MCF 10A (cell line): Measurements from ENCODE around the gene PNLIPRP1. TPM values are rescaled to one million over a fixed set of nuclear protein-coding genes. Genes with fewer than 3 reads are reported as not detected.

Experiments
- BruUV-seq: library from RNA; stranded (reverse); fragments of 400-500 nt; replicated peaks from 2 replicates; lab custom pipeline; 2021; lab: Mats Ljungman, UMichigan
- CTCF ChIA-PET: fragments of 300-600 bp; sonication (Branson Sonifier 250); formaldehyde crosslinking; extraction: SDS; loops from one replicate; lab custom pipeline; 2021; ENCODE audit warnings: antibody characterized with exemption, inconsistent platforms; lab: Yijun Ruan, JAX
- POLR2A ChIA-PET: fragments of 300-600, 350-650 bp; sonication (Branson Sonifier 250); formaldehyde crosslinking; extraction: SDS; loops from one replicate; lab custom pipeline; 2020; ENCODE audit warnings: antibody characterized with exemption, inconsistent platforms; lab: Yijun Ruan, JAX
- DNase-seq: peaks from one replicate; pipeline ENCODE4 v3.0.0-alpha.2; 2018; ENCODE audit not compliant: unreplicated experiment
- H3K27ac Mint-ChIP-seq: one replicate; pipeline ENCODE4 v1.8.0; 2022; ENCODE audit warnings: mild to moderate bottlenecking, low read depth, mixed read lengths; ENCODE audit not compliant: unreplicated experiment
- H3K27me3 Mint-ChIP-seq: one replicate; pipeline ENCODE4 v1.8.0; 2022; ENCODE audit warnings: mixed read lengths; ENCODE audit not compliant: insufficient read depth, unreplicated experiment
- H3K36me3 Mint-ChIP-seq: one replicate; pipeline ENCODE4 v1.8.0; 2022; ENCODE audit warnings: mild to moderate bottlenecking, moderate library complexity, mixed read lengths; ENCODE audit not compliant: insufficient read depth, unreplicated experiment
- H3K4me1 Mint-ChIP-seq: one replicate; pipeline ENCODE4 v1.8.0; 2022; ENCODE audit warnings: mixed read lengths; ENCODE audit not compliant: insufficient read depth, unreplicated experiment
- H3K4me3 Mint-ChIP-seq: one replicate; pipeline ENCODE4 v1.8.0; 2022; ENCODE audit warnings: mild to moderate bottlenecking, moderate library complexity, mixed read lengths; ENCODE audit not compliant: unreplicated experiment
- H3K9me3 Mint-ChIP-seq: one replicate; pipeline ENCODE4 v1.8.0; 2022; ENCODE audit warnings: mixed read lengths; ENCODE audit not compliant: unreplicated experiment
- intact Hi-C: fragments of 100-400 bp; cut with micrococcal nuclease; formaldehyde crosslinking; loops from 2 replicates; pipeline ENCODE4 v1.14.1; 2022
- total RNA-seq: library from RNA; stranded (reverse); gene quantifications from 2 replicates; pipeline ENCODE4 v1.2.3, GENCODE V29; 2022
- TF ChIP-seq, protein P1 (sequence below): fragments of 200-600 bp; IDR thresholded peaks from one replicate; pipeline ENCODE4 v1.8.0; 2022; ENCODE audit warnings: antibody characterized with exemption, mild to moderate bottlenecking; ENCODE audit not compliant: unreplicated experiment

The PNLIPRP1 gene
- total RNA-seq, 1 experiment from 2014 or later, result not detected

DNA sequence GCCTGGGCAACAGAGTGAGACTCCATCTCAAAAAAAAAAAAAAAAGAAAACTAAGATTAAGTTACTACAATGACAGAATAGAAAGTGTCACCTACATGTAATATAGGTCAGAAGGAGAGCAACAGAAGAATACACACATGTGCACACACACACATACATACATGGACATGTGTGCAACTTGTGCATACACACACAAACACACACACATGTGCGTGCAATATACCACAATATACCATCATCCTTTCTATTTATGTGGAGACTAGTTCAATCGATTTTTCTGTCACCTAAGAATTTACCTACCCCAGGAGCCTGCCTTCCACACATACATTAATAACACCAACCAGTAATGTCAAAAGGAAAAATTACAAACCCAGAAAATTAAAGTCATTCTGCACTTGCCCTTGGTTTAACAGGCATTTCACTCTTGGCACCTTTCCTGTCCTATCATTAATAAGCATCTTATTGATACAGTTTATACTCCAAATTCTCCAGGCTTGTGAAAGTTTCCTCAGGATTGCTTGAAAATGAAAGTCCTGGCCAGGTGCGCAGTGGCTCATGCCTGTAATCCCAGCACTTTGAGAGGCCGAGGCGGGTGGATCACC is 2.5 kb downstream of the PNLIPRP1 start:
- H3K27me3 Mint-ChIP-seq, result peaks cover 12% of the 10 kb centered on the region
- no peak overlapping the region for H3K27ac Mint-ChIP-seq
- TF ChIP-seq, protein P1, sequence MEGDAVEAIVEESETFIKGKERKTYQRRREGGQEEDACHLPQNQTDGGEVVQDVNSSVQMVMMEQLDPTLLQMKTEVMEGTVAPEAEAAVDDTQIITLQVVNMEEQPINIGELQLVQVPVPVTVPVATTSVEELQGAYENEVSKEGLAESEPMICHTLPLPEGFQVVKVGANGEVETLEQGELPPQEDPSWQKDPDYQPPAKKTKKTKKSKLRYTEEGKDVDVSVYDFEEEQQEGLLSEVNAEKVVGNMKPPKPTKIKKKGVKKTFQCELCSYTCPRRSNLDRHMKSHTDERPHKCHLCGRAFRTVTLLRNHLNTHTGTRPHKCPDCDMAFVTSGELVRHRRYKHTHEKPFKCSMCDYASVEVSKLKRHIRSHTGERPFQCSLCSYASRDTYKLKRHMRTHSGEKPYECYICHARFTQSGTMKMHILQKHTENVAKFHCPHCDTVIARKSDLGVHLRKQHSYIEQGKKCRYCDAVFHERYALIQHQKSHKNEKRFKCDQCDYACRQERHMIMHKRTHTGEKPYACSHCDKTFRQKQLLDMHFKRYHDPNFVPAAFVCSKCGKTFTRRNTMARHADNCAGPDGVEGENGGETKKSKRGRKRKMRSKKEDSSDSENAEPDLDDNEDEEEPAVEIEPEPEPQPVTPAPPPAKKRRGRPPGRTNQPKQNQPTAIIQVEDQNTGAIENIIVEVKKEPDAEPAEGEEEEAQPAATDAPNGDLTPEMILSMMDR, result no peak
- no peaks in the 10 kb centered on the region for H3K9me3 Mint-ChIP-seq
- H3K36me3 Mint-ChIP-seq, result no peaks in the 10 kb centered on the region
- no TSS peak for BruUV-seq
- H3K4me3 Mint-ChIP-seq, result no peak overlapping the region
- CTCF ChIA-PET, result no interaction called here
- DNase-seq, result no peak
- POLR2A ChIA-PET, result no interaction called here
- intact Hi-C loops, result no loop called here
- H3K4me1 Mint-ChIP-seq, result no peaks in the 10 kb centered on the region

DNA sequence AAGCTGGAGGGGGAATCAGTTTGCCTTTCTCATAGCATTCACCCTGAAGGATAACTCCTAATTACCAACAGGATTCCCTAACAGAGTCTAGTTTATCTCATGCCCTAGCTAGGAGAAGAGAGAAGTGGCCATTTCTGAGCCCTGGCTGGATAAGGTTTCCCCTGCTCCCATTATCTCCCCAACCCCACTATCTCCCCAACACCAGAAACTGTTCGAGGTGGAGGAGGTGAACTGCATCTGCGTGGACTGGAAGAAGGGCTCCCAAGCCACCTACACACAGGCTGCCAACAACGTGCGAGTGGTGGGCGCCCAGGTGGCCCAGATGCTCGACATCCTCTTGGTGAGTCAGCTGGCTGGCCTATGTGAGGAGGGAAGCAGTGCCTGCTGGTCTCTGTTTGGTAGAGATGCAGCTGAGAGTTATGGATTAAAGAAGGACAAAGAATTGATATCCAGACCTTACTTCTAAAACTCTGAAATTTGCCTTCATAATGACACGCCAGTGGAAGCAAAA is 3.8 kb downstream of the PNLIPRP1 start:
- Mint-ChIP-seq H3K27me3 (peaks cover 18% of the 10 kb centered on the region), H3K36me3 (no peaks in the 10 kb centered on the region), H3K4me1 (no peaks in the 10 kb centered on the region), H3K27ac (no peak overlapping the region), H3K4me3 (no peak overlapping the region), H3K9me3 (no peaks in the 10 kb centered on the region)
- no peak for DNase-seq
- intact Hi-C loops, result no loop called here
- TF ChIP-seq, protein P1, result no peak
- BruUV-seq, result no TSS peak
- ChIA-PET POLR2A (no interaction called here), CTCF (interaction anchor here (0.6 to 1.9 kb wide), 4 partner anchors 12 to 1422 kb away, joined by 3 to 6 read pairs (median 3); no protein-coding TSS in a partner anchor)

DNA sequence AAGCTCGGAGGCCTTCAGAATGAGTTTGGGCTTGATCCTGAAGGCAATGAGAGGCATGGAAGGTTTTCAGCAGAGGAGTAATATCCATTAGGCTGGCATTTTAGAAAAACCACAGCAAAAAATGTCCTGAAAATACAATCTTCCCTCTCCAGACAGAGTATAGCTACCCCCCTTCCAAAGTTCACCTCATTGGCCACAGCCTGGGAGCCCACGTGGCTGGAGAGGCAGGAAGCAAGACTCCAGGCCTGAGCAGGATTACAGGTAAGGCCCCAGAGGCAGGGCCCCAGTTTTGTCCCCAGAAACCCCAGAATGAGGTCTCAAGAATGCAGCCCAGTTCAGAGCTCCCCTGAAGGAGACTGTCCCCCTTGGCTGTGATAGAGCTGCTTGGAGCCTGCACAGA is 5.3 kb downstream of the PNLIPRP1 start:
- ChIA-PET CTCF (interaction anchor here (1.0 to 1.9 kb wide), 3 partner anchors 13 to 86 kb away, joined by 3 to 6 read pairs (median 3); no protein-coding TSS in a partner anchor), POLR2A (no interaction called here)
- no peak for DNase-seq
- peaks cover 33% of the 10 kb centered on the region for H3K27me3 Mint-ChIP-seq
- intact Hi-C loops, result no loop called here
- TF ChIP-seq, protein P1, result no peak
- no peak overlapping the region for H3K27ac Mint-ChIP-seq
- H3K36me3 Mint-ChIP-seq, result no peaks in the 10 kb centered on the region
- no TSS peak for BruUV-seq
- H3K9me3 Mint-ChIP-seq, result no peaks in the 10 kb centered on the region
- H3K4me1 Mint-ChIP-seq, result no peaks in the 10 kb centered on the region
- no peak overlapping the region for H3K4me3 Mint-ChIP-seq

DNA sequence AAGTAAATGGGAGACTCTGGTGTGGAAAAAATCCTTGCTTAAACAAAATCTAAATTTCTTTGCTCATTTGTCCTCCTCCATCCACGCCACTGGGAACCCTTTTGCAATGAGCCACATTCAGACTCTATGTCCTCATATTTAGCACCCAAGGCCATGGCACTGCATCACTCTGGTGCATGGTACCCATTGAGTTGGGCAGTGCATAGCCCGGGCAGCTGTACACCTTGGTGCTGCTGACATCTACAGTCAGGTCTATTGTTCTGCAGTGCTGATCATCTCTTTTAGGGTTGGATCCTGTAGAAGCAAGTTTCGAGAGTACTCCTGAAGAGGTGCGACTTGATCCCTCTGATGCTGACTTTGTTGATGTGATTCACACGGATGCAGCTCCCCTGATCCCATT is 6.8 kb downstream of the PNLIPRP1 start:
- Mint-ChIP-seq H3K27me3 (peaks cover 42% of the 10 kb centered on the region), H3K9me3 (no peaks in the 10 kb centered on the region), H3K27ac (no peak overlapping the region), H3K36me3 (no peaks in the 10 kb centered on the region), H3K4me1 (no peaks in the 10 kb centered on the region), H3K4me3 (no peak overlapping the region)
- no peak for DNase-seq
- BruUV-seq, result no TSS peak
- ChIA-PET POLR2A (interaction anchor here (0.8 kb wide), 1 partner anchor 13 kb away, joined by 3 read pairs; no protein-coding TSS in a partner anchor), CTCF (interaction anchor here (0.6 to 1.6 kb wide), 3 partner anchors 10 to 190 kb away, joined by 3 to 5 read pairs (median 3); no protein-coding TSS in a partner anchor)
- TF ChIP-seq, protein P1, result no peak
- intact Hi-C loops, result no loop called here
